Activated T-helper 1 cell treated with anti-CD3 and anti-CD28 coated beads, Interleukin-12 subunit alpha, Interleukin-12 subunit beta, Interleukin-2, Interleukin-4 antibody, amounts not matched to agents 30 ng/mL and 10 ng/mL and 1 ng/mL, durations not matched to agents 14 hours and 24 hours and 36 hours (primary cell): ENCODE measurements around the gene NMNAT2. TPM values are rescaled to one million over a fixed set of nuclear protein-coding genes. Genes with fewer than 3 reads are reported as not detected.

Experiments used
- DNase-seq: peaks from one replicate; pipeline ENCODE4 v3.0.0; 2021; ENCODE audit warnings: low spot score
- H3K27ac Mint-ChIP-seq: one replicate; pipeline ENCODE4 v1.8.0; 2021; ENCODE audit warnings: mild to moderate bottlenecking, mixed read lengths
- H3K27me3 Mint-ChIP-seq: one replicate; pipeline ENCODE4 v1.8.0; 2022; ENCODE audit warnings: mild to moderate bottlenecking, moderate library complexity, mixed read lengths; ENCODE audit not compliant: insufficient read depth
- H3K36me3 Mint-ChIP-seq: one replicate; pipeline ENCODE4 v1.8.0; 2021; ENCODE audit warnings: low read depth, mixed read lengths
- H3K4me1 Mint-ChIP-seq: one replicate; pipeline ENCODE4 v1.8.0; 2021; ENCODE audit warnings: low read depth, mixed read lengths
- H3K4me3 Mint-ChIP-seq: one replicate; pipeline ENCODE4 v1.8.0; 2021; ENCODE audit warnings: mild to moderate bottlenecking, moderate library complexity, mixed read lengths
- H3K9me3 Mint-ChIP-seq: one replicate; pipeline ENCODE4 v1.8.0; 2021; ENCODE audit warnings: mixed read lengths
- intact Hi-C: fragments of 100-400 bp; cut with micrococcal nuclease; formaldehyde crosslinking; loops from one replicate; pipeline ENCODE4 v1.15.1; 2024
- total RNA-seq: library from RNA; stranded (reverse); gene quantifications from 2 replicates; pipeline ENCODE4 v1.2.3, GENCODE V29; 2022

Gene NMNAT2
- total RNA-seq, 1 donor from 2014 or later: not detected

GRCh38 chr1:183238071-183238470 is 180.1 kb downstream of the NMNAT2 start:
- H3K36me3 Mint-ChIP-seq: no peaks in the 10 kb centered on the region
- no peak overlapping the region for H3K27ac Mint-ChIP-seq
- no peak overlapping the region for H3K4me3 Mint-ChIP-seq
- H3K4me1 Mint-ChIP-seq: no peaks in the 10 kb centered on the region
- no peak for DNase-seq
- intact Hi-C loops: no loop called here
- H3K27me3 Mint-ChIP-seq: peaks cover 11% of the 10 kb centered on the region
- H3K9me3 Mint-ChIP-seq: no peaks in the 10 kb centered on the region

- H3K9me3 Mint-ChIP-seq: no peaks in the 10 kb centered on the region
- no peak overlapping the region for H3K4me3 Mint-ChIP-seq
- peaks cover 11% of the 10 kb centered on the region for H3K27me3 Mint-ChIP-seq
- DNase-seq: no peak
- H3K36me3 Mint-ChIP-seq: no peaks in the 10 kb centered on the region
- H3K27ac Mint-ChIP-seq: no peak overlapping the region
- no peaks in the 10 kb centered on the region for H3K4me1 Mint-ChIP-seq
- intact Hi-C loops: no loop called here
These were observed 181.1 kb downstream of the NMNAT2 start for GRCh38 chr1:183237046-183237445.

GRCh38 chr1:183236158-183236725 is 181.9 kb downstream of the NMNAT2 start:
- H3K36me3 Mint-ChIP-seq: no peaks in the 10 kb centered on the region
- intact Hi-C loops: no loop called here
- no peaks in the 10 kb centered on the region for H3K9me3 Mint-ChIP-seq
- no peak for DNase-seq
- peaks cover 8% of the 10 kb centered on the region for H3K27me3 Mint-ChIP-seq
- no peak overlapping the region for H3K27ac Mint-ChIP-seq
- no peak overlapping the region for H3K4me3 Mint-ChIP-seq
- H3K4me1 Mint-ChIP-seq: no peaks in the 10 kb centered on the region

- intact Hi-C loops: no loop called here
- peaks cover 5% of the 10 kb centered on the region for H3K27me3 Mint-ChIP-seq
- H3K4me3 Mint-ChIP-seq: no peak overlapping the region
- no peak overlapping the region for H3K27ac Mint-ChIP-seq
- no peaks in the 10 kb centered on the region for H3K9me3 Mint-ChIP-seq
- DNase-seq: no peak
- no peaks in the 10 kb centered on the region for H3K4me1 Mint-ChIP-seq
- H3K36me3 Mint-ChIP-seq: no peaks in the 10 kb centered on the region
These were observed 182.7 kb downstream of the NMNAT2 start for GRCh38 chr1:183235503-183235902.

- no peak overlapping the region for H3K27ac Mint-ChIP-seq
- H3K36me3 Mint-ChIP-seq: no peaks in the 10 kb centered on the region
- H3K4me1 Mint-ChIP-seq: no peaks in the 10 kb centered on the region
- no peak for DNase-seq
- H3K27me3 Mint-ChIP-seq: peaks cover 5% of the 10 kb centered on the region
- intact Hi-C loops: no loop called here
- no peak overlapping the region for H3K4me3 Mint-ChIP-seq
- H3K9me3 Mint-ChIP-seq: no peaks in the 10 kb centered on the region
These were observed 183.3 kb downstream of the NMNAT2 start for GRCh38 chr1:183234660-183235476.

GRCh38 chr1:183233113-183233512 is 185.1 kb downstream of the NMNAT2 start:
- H3K9me3 Mint-ChIP-seq: no peaks in the 10 kb centered on the region
- H3K27me3 Mint-ChIP-seq: peaks cover 1% of the 10 kb centered on the region
- H3K27ac Mint-ChIP-seq: no peak overlapping the region
- no peak overlapping the region for H3K4me3 Mint-ChIP-seq
- no peak for DNase-seq
- H3K4me1 Mint-ChIP-seq: no peaks in the 10 kb centered on the region
- no peaks in the 10 kb centered on the region for H3K36me3 Mint-ChIP-seq
- intact Hi-C loops: no loop called here

- Mint-ChIP-seq H3K27me3 (peaks cover 1% of the 10 kb centered on the region), H3K9me3 (no peaks in the 10 kb centered on the region), H3K27ac (no peak overlapping the region), H3K4me1 (peaks cover 9% of the 10 kb centered on the region), H3K36me3 (no peaks in the 10 kb centered on the region), H3K4me3 (no peak overlapping the region)
- DNase-seq: no peak
- intact Hi-C loops: no loop called here
These were observed 186.6 kb downstream of the NMNAT2 start for GRCh38 chr1:183231545-183231944.

- Mint-ChIP-seq H3K36me3 (no peaks in the 10 kb centered on the region), H3K4me3 (no peak overlapping the region), H3K27me3 (peaks cover 1% of the 10 kb centered on the region), H3K9me3 (no peaks in the 10 kb centered on the region), H3K27ac (no peak overlapping the region), H3K4me1 (peaks cover 10% of the 10 kb centered on the region)
- intact Hi-C loops: no loop called here
- DNase-seq: no peak
These were observed 187.8 kb downstream of the NMNAT2 start for GRCh38 chr1:183230413-183230812.

- H3K4me3 Mint-ChIP-seq: no peak overlapping the region
- no peaks in the 10 kb centered on the region for H3K9me3 Mint-ChIP-seq
- DNase-seq: no peak
- intact Hi-C loops: loop anchor here (1.0 kb wide), 1 partner anchor 266 kb away; no protein-coding TSS in a partner anchor
- peaks cover 1% of the 10 kb centered on the region for H3K27me3 Mint-ChIP-seq
- H3K36me3 Mint-ChIP-seq: no peaks in the 10 kb centered on the region
- no peak overlapping the region for H3K27ac Mint-ChIP-seq
- H3K4me1 Mint-ChIP-seq: peaks cover 10% of the 10 kb centered on the region
These were observed 189.6 kb downstream of the NMNAT2 start for GRCh38 chr1:183228347-183229220.

- Mint-ChIP-seq H3K36me3 (no peaks in the 10 kb centered on the region), H3K27ac (no peak overlapping the region), H3K4me1 (peaks cover 10% of the 10 kb centered on the region), H3K4me3 (no peak overlapping the region), H3K27me3 (no peaks in the 10 kb centered on the region), H3K9me3 (no peaks in the 10 kb centered on the region)
- intact Hi-C loops: loop anchor here (1.0 kb wide), 1 partner anchor 265 kb away; no protein-coding TSS in a partner anchor
- DNase-seq: peak; percentile 16
These were observed 190.5 kb downstream of the NMNAT2 start for GRCh38 chr1:183227422-183228346.

GRCh38 chr1:183226963-183227362 is 191.2 kb downstream of the NMNAT2 start:
- Mint-ChIP-seq H3K9me3 (no peaks in the 10 kb centered on the region), H3K27ac (no peak overlapping the region), H3K4me1 (peaks cover 10% of the 10 kb centered on the region), H3K27me3 (no peaks in the 10 kb centered on the region), H3K36me3 (no peaks in the 10 kb centered on the region), H3K4me3 (no peak overlapping the region)
- intact Hi-C loops: no loop called here
- no peak for DNase-seq

- intact Hi-C loops: no loop called here
- Mint-ChIP-seq H3K27ac (no peak overlapping the region), H3K27me3 (no peaks in the 10 kb centered on the region), H3K9me3 (no peaks in the 10 kb centered on the region), H3K4me1 (peaks cover 10% of the 10 kb centered on the region), H3K36me3 (no peaks in the 10 kb centered on the region), H3K4me3 (no peak overlapping the region)
- no peak for DNase-seq
These were observed 191.8 kb downstream of the NMNAT2 start for GRCh38 chr1:183226361-183226760.
